Prostate gland (tissue), 2 donors: Measurements from ENCODE around the gene IL10RB.
A peak's percentile ranks its signal among the peaks of the same experiment; 100 is the strongest.

ENCODE experiments used
- POLR2A ChIP-seq: fragments of 450-650 bp; IDR thresholded peaks from one replicate; pipeline ENCODE4 v1.6.1; 2016; ENCODE audit warnings: antibody characterized with exemption, mild to moderate bottlenecking
- POLR2AphosphoS5 ChIP-seq: sonication (generic); formaldehyde crosslinking; IDR thresholded peaks from one replicate; pipeline ENCODE4 v1.6.1; 2017; ENCODE audit warnings: antibody characterized with exemption
- TF ChIP-seq, protein P1 (sequence below), 4 experiments: fragments of 200-600 bp in 2 of 4; fragments of 450-650 bp in 2 of 4; sonication (generic) in 2 of 4; IDR thresholded peaks; 1 replicate in 3 of 4; 2 replicates in 1 of 4; pipeline ENCODE4 v1.5.1; 2016 to 2019; ENCODE audit warnings: antibody characterized with exemption in 4 of 4, mild to moderate bottlenecking in 2 of 4, moderate library complexity in 2 of 4

DNA sequence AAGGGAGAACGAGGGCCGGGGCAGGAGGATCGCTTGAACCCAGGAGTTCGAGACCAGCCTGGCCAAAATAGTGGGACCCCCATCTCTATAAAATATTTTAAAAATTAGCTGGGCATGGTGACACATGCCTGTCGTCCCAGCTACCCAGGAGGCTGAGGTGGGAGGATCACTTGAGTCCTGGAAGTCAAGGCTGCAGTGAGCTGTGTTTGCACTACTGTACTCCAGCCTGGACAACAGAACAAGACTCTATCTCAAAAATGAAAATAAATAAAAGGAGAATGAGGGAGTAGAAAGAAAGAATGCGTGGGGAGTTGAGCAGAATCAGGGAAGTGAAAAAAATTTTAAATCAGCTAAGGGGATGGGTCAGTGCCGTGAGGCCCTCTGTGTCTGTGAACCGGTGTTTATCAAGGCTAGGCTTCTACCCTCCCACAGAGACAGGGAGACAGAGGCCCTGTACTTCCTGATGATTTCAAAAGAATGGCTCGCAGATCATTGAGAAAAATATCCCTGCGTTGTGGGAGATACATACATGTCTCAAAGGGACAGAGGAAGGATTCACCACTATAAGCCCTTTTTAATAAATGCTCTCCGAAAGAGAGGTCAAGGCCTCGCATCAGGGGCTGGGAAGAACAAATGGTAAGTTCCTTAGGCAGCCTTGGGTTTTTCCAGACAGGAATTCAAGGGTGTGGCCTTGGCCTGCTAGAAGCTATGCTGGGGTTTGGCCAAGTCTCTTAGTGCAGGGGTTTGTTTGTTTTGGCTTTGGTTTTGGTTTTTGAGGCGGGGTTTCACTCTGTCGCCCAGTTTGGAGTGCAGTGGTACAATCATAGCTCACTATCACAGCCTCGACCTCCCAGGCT, 20.7 kb downstream of the IL10RB start:
- TF ChIP-seq POLR2A = no peak
- TF ChIP-seq, protein P1, sequence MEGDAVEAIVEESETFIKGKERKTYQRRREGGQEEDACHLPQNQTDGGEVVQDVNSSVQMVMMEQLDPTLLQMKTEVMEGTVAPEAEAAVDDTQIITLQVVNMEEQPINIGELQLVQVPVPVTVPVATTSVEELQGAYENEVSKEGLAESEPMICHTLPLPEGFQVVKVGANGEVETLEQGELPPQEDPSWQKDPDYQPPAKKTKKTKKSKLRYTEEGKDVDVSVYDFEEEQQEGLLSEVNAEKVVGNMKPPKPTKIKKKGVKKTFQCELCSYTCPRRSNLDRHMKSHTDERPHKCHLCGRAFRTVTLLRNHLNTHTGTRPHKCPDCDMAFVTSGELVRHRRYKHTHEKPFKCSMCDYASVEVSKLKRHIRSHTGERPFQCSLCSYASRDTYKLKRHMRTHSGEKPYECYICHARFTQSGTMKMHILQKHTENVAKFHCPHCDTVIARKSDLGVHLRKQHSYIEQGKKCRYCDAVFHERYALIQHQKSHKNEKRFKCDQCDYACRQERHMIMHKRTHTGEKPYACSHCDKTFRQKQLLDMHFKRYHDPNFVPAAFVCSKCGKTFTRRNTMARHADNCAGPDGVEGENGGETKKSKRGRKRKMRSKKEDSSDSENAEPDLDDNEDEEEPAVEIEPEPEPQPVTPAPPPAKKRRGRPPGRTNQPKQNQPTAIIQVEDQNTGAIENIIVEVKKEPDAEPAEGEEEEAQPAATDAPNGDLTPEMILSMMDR (IDR thresholded peaks at IDR 0.05) = no peak
- peak; percentile 57 for TF ChIP-seq POLR2AphosphoS5
